GM13976 (cell line): ENCODE measurements around the gene CENATAC.
"Not testable (repeated sequence)": the region's sequence is repeated elsewhere in the genome, so short reads cannot be mapped to it uniquely, and the experiment has no call there.

Experiments
- DNase-seq: peaks from one replicate; pipeline ENCODE4 v3.0.0; 2012; ENCODE audit warnings: low spot score
- CTCF ChIP-seq: IDR thresholded peaks from 2 replicates; pipeline ENCODE4 v1.5.1; 2012; ENCODE audit warnings: borderline replicate concordance, mild to moderate bottlenecking; ENCODE audit not compliant: insufficient read depth; ENCODE audit errors: extremely low read depth, missing control alignments, control extremely low read depth
- in situ Hi-C: fragments of 300-500 bp; cut with MboI; formaldehyde crosslinking; loops from one replicate; pipeline ENCODE4 v1.12.0; 2022; ENCODE audit warnings: low sequenced_read_pairs, mixed read lengths, inconsistent platforms; ENCODE audit not compliant: unreplicated experiment

The CENATAC gene

GRCh38 chr11:118975771-118976709 is 21.9 kb upstream of the CENATAC start:
- no peak for DNase-seq
- in situ Hi-C loops = no loop called here
- no peak for TF ChIP-seq CTCF

- DNase-seq = no peak
- no peak for TF ChIP-seq CTCF
- in situ Hi-C loops = no loop called here
Measured at GRCh38 chr11:118979434-118979833, 18.5 kb upstream of the CENATAC start.

- no peak for DNase-seq
- no peak for TF ChIP-seq CTCF
- in situ Hi-C loops = no loop called here
Measured at GRCh38 chr11:118980191-118980881, 17.6 kb upstream of the CENATAC start.

GRCh38 chr11:118984337-118984736 is 13.6 kb upstream of the CENATAC start:
- in situ Hi-C loops, DNase-seq: not testable (repeated sequence)

GRCh38 chr11:118984825-118985224 is 13.1 kb upstream of the CENATAC start:
- TF ChIP-seq CTCF = no peak
- DNase-seq = no peak

GRCh38 chr11:118988280-118988679 is 9.7 kb upstream of the CENATAC start:
- no peak for DNase-seq
- no peak for TF ChIP-seq CTCF
- in situ Hi-C loops = no loop called here

More at GRCh38 chr11:118984825-118985224, 13.1 kb upstream of the CENATAC start:
- in situ Hi-C loops = no loop called here

- DNase-seq, in situ Hi-C loops: not testable (repeated sequence)
Measured at GRCh38 chr11:118991486-118992038, 6.4 kb upstream of the CENATAC start.
